K562 (cell line): ENCODE measurements around the gene ADRM1. TPM values are rescaled to one million over a fixed set of nuclear protein-coding genes. Genes with fewer than 3 reads are reported as not detected.

Experiments used
- CHD7 ChIP-seq: fragments of 200-600 bp; sonication (generic); IDR thresholded peaks from one replicate; pipeline ENCODE4 v1.6.1; 2012; ENCODE audit warnings: mild to moderate bottlenecking, low read depth, low read length, inconsistent platforms
- EZH2 ChIP-seq: IDR thresholded peaks from 2 replicates; pipeline ENCODE4 v1.6.1; 2012; ENCODE audit warnings: low read depth, mild to moderate bottlenecking, inconsistent platforms, low read length, borderline replicate concordance
- MAX ChIP-seq: sonication (generic); formaldehyde crosslinking; IDR thresholded peaks from 2 replicates; pipeline ENCODE4 v1.9.0; 2022; ENCODE audit warnings: mild to moderate bottlenecking, missing genetic modification reagents
- TRIM28 ChIP-seq: fragments of 450-650 bp; IDR thresholded peaks from 2 replicates; pipeline ENCODE4 v1.6.1; 2017
- ZBTB33 ChIP-seq: sonication (generic); formaldehyde crosslinking; IDR thresholded peaks from 2 replicates; pipeline ENCODE4 v1.8.1; 2023; ENCODE audit warnings: mild to moderate bottlenecking, missing genetic modification reagents
- ZBTB7A ChIP-seq: IDR thresholded peaks from 2 replicates; pipeline ENCODE4 v1.6.1; 2011; ENCODE audit warnings: low read depth, mild to moderate bottlenecking, low read length, moderate library complexity, borderline replicate concordance; ENCODE audit not compliant: control insufficient read depth
- polyA plus RNA-seq, 8 experiments: library from polyadenylated mRNA; depleted of rRNA in 4 of 8; stranded (reverse) in 5 of 8; unstranded in 3 of 8; fragments of >200 nt; fragmentation: Nextera tagmentation in 2 of 8; fragmentation: Illumina TruSeq in 1 of 8; extraction: Ambion mirVana in 2 of 8; extraction: Trizol in 1 of 8; gene quantifications; 2 replicates each; pipeline versions ENCODE4 v1.2.1 to v1.2.3, GENCODE V29; 2011 to 2014; ENCODE audit warnings: inconsistent platforms in 1 of 8, missing spikeins in 1 of 8
- total RNA-seq, 7 experiments: library from RNA; depleted of rRNA in 6 of 7; stranded (reverse); fragments of >200 nt in 6 of 7; fragmentation: Illumina TruSeq in 2 of 7; extraction: Trizol in 2 of 7; gene quantifications; 2 replicates each; pipeline versions ENCODE4 v1.2.1 to v1.2.3, GENCODE V29; 2011 to 2021; ENCODE audit warnings: low replicate concordance in 1 of 7
- TF ChIP-seq, protein P1 (sequence below): fragments of 200-800 bp; sonication (Bioruptor generic); IDR thresholded peaks from 2 replicates; pipeline ENCODE4 v1.6.1; 2017; ENCODE audit warnings: missing genetic modification characterization, missing compliant biosample characterization
- TF ChIP-seq, protein P2 (sequence below): IDR thresholded peaks from 3 replicates; pipeline ENCODE4 v1.6.1; 2011; ENCODE audit warnings: borderline replicate concordance, mild to moderate bottlenecking, moderate library complexity; ENCODE audit not compliant: insufficient read length; ENCODE audit errors: extremely low read depth

The ADRM1 gene
- total and polyA plus RNA-seq, 9 of the 15 experiments (the other 6 are each of a cell fraction or from before 2014, with no cell fraction given) = 5.0 to 223 (median 67.4) TPM

DNA sequence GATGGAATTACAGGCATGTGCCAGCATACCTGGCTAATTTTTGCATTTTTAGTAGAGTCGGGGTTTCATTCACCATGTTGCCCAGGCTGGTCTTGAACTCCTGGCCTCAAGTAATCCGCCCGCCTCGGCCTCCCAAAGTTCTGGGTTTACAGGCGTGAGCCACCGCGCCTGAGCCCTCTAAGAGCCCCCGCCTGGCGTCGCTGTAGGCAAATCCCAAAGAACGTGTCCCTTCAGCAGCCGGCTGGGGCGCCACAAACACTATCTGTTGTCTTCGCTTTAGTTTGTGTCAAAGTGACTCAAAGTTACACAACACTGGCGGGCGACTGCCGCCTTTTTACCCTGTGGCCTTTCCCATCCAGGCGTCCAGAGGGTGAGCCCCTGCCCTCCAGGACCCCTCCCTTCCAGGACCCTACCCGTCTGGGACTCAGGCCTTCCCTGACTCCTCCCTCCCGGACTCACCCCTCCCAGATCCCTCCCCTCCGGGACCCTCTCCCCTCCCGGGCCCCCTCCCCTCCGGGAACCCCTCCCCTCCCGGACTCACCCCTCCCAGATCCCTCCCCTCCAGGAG, 940 bp upstream of the ADRM1 start (continued):
- no peak for TF ChIP-seq CHD7
- TF ChIP-seq, protein P1, sequence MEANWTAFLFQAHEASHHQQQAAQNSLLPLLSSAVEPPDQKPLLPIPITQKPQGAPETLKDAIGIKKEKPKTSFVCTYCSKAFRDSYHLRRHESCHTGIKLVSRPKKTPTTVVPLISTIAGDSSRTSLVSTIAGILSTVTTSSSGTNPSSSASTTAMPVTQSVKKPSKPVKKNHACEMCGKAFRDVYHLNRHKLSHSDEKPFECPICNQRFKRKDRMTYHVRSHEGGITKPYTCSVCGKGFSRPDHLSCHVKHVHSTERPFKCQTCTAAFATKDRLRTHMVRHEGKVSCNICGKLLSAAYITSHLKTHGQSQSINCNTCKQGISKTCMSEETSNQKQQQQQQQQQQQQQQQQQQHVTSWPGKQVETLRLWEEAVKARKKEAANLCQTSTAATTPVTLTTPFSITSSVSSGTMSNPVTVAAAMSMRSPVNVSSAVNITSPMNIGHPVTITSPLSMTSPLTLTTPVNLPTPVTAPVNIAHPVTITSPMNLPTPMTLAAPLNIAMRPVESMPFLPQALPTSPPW = peak; percentile 73
- TF ChIP-seq ZBTB33 = peak; percentile 78; the same call in 1 of the 2 replicates
- TF ChIP-seq, protein P2, sequence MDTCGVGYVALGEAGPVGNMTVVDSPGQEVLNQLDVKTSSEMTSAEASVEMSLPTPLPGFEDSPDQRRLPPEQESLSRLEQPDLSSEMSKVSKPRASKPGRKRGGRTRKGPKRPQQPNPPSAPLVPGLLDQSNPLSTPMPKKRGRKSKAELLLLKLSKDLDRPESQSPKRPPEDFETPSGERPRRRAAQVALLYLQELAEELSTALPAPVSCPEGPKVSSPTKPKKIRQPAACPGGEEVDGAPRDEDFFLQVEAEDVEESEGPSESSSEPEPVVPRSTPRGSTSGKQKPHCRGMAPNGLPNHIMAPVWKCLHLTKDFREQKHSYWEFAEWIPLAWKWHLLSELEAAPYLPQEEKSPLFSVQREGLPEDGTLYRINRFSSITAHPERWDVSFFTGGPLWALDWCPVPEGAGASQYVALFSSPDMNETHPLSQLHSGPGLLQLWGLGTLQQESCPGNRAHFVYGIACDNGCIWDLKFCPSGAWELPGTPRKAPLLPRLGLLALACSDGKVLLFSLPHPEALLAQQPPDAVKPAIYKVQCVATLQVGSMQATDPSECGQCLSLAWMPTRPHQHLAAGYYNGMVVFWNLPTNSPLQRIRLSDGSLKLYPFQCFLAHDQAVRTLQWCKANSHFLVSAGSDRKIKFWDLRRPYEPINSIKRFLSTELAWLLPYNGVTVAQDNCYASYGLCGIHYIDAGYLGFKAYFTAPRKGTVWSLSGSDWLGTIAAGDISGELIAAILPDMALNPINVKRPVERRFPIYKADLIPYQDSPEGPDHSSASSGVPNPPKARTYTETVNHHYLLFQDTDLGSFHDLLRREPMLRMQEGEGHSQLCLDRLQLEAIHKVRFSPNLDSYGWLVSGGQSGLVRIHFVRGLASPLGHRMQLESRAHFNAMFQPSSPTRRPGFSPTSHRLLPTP = peak; percentile 70
- peak; percentile 50; the same call in 1 of the 2 replicates for TF ChIP-seq MAX (CRISPR knock-in tag)
- TF ChIP-seq TRIM28 = peak; percentile 82
- TF ChIP-seq EZH2 = no peak
- TF ChIP-seq ZBTB7A = peak; percentile 87; the same call in 1 of the 2 replicates
